Activated T-cell treated with anti-CD3 and anti-CD28 coated beads, Interleukin-2, amount 50 U/mL, for 1 hour (primary cell): ENCODE results near the gene SPEN.

Experiments
- DNase-seq: peaks from one replicate; pipeline ENCODE4 v3.0.0-alpha.2; 2020

Gene SPEN

DNA sequence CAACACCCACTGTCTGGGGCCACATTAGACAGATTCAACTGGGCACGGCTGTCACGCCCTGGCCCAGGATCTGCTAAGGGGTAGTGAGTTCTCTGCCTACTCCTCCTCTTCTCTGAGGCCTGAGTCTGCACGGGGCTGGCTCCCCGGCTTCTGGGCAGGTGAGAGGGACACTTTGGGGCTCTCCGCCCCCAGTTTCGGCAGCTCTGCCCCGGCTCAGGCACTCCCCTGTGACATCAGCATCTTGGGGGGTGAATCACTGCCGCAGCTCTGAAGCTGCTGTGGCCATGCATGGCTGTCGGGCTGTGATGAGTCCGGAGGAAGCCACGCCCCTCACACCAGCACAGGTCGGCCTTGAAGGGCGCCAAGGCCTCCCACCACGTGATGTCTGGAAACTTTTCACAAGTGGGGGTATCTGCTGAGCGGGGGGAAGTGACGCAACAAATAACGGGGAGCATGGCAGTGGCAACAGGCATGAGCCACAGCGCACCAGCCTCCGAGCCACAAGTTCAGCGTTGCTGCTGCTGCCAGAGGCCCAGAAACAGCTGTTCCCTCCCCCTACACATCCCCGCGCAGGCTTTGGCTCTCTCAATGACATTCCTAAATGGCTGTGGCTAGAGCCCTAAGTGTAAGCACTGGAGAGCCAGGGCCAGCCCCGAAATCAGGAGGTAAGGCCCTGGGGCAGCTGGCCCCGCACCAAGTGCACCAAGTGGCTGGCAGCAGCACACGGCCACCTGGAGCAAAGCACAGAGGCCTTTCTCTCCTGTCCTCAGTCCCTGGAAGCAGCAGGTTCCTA is 102.1 kb downstream of the SPEN start:
- peak; percentile 84 for DNase-seq

- peak; percentile 42 for DNase-seq
These were observed 102.8 kb downstream of the SPEN start for GRCh38 chr1:15950302-15950701.

GRCh38 chr1:15950763-15951295 is 103.3 kb downstream of the SPEN start:
- peak; percentile 77 for DNase-seq

DNA sequence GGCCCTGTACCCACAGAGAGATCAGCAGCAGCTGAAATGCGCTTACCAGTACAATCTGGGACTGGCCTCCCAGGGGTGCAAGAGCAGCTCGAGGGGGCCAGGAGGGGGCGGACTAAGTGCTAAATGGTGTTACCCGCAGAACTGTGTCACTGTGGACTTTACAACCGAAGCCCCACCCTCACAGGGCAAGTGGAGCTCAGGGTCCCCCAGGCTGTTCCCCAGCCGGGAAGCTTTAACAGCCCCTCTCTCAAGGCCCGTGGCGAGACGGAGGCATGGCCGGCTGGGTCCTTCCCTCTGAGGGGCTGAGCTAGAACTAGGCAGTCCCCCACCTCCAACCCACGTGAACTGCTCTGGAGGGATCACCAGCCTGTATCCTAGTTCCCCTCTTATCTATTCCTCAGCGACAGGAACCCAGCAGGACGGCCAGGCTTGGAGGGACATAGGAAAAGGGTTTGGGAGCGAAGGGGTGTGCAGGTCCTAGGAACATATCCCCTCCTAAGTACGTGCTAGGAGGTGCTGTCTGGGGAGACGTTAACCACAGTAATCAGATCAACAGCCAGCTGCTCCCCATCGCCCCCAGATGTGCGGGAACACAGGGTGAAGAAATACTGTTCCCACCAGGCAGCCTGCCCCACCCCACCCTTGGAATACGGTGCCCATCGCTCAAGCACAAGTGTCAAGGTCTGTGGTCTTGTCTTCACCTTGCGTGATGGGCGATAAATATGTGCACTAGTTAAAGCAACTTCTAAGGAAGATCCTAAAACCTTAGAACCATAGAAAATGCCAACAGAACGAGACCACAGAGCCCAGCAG is 104.0 kb downstream of the SPEN start:
- DNase-seq, result peak; percentile 50

- peak; percentile 22 for DNase-seq
These were observed 105.1 kb downstream of the SPEN start for GRCh38 chr1:15952317-15953258.

- DNase-seq, result peak; percentile 16
These were observed 105.8 kb downstream of the SPEN start for GRCh38 chr1:15953294-15953771.

DNA sequence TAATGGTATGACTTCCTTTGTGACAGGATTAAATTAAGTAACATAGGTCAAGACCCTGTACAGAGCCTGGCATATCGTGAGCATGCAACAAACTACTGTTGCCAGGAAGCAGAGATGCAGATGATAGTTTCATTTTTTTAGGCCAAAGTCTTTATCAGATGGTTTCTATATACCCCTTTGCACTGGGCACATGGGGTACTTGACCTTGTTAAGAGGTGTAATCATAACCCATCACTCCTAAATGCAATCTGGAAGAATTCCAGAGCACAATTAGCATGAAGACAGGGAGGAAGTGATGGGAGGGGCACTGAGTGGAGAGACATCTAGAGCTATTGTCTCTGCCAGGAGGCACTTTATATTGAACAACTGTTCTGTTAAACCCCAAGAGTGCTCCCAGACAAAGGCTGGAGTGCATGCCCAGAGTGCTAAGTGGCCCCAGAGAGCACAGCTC is 106.3 kb downstream of the SPEN start:
- peak; percentile 11 for DNase-seq

DNA sequence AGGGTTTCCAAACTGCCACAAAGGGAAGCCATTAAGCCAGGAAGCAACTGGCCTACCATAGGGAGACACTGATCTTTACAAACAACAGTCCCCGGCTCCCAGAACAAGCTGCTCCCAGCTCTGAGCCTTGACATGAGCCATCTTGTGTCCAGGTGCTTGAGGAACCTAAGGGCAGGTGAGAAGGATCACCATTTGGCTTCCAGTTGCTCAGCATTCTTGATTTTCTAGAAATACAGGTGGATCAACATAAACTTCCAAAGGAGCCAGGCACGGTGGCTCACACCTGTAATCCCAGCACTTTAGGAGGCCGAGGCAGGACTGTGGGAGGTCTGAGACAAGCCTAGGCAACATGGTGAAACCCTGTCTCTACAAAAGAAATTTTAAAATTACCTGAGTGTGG is 106.8 kb downstream of the SPEN start:
- DNase-seq, result peak; percentile 4

DNA sequence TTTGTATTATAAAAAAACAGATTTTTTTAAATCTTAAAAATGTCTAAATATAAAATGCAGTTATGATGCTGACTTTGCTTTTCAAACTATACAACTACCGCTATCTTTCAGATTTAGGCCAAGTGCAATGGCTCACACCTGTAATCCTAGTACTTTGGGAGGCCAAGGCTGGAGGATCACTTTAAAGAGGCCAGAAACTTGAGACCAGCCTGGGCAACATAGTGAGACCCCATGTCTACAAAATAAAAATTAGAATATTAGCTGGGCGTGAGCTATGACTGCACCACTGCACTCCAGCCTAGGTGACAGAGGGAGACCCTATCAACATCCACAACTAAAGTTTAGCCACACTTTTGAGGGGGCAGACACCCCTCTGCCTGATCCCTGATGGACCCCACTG is 108.0 kb downstream of the SPEN start:
- no peak for DNase-seq

DNA sequence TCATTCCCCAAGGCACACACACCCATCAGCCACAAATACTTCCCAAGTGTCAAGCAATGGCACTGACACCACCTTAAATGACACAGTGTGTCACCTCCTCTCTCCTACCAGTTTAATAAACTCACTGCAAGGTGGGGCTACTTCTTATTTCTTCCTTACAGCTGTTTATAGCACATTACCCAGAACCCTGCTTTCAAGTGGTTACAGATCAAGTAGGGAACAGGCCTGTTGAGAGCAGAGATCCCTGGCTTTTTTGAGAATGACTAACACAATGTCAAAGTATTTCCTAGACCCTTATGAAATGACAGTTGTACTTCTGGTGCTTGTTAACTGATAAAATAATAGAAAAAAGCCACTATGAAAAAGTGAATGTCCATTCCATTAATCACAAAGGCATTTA is 108.6 kb downstream of the SPEN start:
- DNase-seq, result no peak

GRCh38 chr1:15957221-15958095 is 110.0 kb downstream of the SPEN start:
- DNase-seq, result no peak

- no peak for DNase-seq
These were observed 110.6 kb downstream of the SPEN start for GRCh38 chr1:15958111-15958510.

GRCh38 chr1:15958793-15959192 is 111.3 kb downstream of the SPEN start:
- no peak for DNase-seq

- DNase-seq, result no peak
These were observed 111.9 kb downstream of the SPEN start for GRCh38 chr1:15959424-15959823.

DNA sequence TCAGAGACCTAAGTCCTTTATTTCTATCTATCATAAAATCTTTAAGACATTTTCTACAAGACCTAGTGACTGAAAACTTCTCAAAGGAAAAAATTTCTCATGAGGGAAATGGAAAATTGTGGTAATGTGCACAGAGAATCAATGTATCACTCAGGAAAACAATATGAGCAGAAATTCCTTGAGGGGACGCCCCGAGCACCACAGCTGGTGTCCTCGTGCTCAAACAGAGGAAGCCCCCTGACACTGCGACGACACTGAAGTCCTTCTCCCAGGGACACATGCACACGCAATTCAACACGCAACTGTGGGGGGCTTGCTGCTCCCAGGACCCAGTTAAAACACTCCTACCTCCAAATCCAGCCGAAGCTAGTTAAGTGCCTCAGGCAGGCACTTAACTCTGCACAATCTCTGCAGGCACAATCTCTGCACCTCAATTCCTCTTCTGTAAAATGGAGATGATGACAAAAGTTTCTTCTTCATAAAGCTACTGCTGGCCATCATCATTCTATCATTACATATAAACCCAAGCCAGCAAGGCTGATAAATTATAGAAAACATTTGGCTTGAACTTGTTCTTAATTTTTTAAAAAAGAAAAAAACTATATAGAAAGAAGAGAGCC is 112.4 kb downstream of the SPEN start:
- no peak for DNase-seq

- DNase-seq, result no peak
These were observed 113.3 kb downstream of the SPEN start for GRCh38 chr1:15960808-15961207.

DNA sequence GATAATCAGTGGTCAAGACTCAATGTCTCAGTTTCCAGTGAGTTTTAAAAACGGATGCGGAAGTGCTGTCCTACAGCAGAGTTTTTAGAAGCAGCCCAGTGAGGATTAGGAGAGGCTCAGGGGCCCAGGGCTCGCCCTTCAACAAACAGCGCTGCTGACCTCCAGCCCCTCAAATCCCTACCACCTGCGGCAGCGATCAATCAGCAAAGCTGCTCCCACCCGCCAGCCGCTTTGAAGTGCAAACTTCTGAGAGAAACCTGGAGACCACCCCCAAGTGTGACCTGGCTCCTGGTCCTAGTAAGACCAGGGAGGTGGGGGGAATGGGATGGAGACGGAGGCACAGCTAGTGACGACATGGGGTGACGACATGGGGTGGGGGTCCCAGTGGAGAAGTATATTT is 114.0 kb downstream of the SPEN start:
- DNase-seq, result no peak

DNA sequence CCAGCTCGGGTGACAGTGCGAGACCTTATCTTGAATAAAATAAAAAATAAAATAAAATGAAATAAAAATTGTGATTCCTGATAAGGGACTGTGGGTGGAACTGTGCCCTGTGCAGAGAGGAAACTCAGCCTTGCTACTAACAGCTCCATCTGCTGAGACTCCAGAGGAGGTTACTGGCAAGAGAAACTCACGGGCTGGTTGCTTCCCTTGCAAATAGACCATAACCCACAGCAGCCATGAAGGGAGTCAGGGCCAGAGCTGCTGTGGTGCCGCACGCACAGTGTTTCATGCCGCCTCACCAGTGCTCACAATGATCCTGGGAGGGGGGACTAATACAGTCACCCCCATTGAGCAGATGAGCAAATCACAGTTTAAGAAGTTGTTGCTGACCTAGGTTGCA is 114.7 kb downstream of the SPEN start:
- DNase-seq, result no peak

- no peak for DNase-seq
These were observed 115.3 kb downstream of the SPEN start for GRCh38 chr1:15962671-15963362.

DNA sequence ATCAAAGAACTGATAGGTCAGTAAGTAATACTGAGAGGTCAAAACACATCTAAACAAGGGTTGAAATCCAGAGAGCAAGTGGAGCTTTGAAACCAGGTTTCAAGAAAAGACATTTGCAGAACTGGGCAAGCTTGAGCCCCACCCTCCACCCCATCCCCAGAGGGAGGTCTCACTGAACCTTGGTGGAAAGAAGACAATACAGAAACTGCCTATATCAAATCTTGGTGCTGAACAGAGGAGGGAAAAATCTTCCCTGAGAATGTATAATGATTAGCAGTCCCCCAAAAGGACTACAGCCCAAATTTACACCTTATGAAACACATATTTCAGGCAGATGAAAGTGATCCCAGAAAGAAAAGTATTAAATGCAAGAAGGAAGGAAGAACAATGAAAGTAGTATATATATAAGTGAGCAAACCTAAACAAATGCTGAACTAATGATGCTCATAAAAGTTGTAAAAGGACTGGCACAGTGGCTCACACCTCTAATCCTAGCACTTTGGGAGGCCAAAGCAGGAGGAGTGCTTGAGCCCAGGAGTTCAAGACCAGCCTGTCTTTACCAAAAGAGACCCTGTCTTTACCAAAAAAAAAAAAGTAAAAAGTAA is 116.0 kb downstream of the SPEN start:
- DNase-seq, result no peak
